Femur (tissue), 1 donor: ENCODE data around the gene ZNF648.
"Not testable (repeated sequence)": the region's sequence is repeated elsewhere in the genome, so short reads cannot be mapped to it uniquely, and the experiment has no call there.

ENCODE experiments used
- DNase-seq: peaks from one replicate; pipeline ENCODE4 v3.0.0-alpha.2; 2017

ZNF648 gene

DNA sequence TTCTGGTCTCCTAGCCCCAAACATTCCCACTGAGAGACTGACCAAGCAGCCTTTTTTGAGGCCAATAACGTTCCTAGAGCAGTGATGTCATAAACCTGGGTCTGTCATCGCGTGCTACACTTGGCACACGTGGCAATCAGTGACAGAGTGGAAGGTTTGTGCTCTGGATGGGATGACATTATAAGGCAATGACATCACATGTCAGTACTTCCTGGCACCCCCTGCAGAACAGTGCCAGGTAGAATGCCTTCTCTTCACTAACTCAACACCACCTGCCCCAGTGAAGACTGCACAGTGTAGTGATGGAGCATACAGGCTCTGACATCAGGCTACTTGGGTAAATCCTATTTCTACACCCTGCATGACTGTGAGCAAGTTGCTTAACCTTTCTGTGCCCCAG lies 5.4 kb upstream of the ZNF648 start:
- DNase-seq = no peak

DNA sequence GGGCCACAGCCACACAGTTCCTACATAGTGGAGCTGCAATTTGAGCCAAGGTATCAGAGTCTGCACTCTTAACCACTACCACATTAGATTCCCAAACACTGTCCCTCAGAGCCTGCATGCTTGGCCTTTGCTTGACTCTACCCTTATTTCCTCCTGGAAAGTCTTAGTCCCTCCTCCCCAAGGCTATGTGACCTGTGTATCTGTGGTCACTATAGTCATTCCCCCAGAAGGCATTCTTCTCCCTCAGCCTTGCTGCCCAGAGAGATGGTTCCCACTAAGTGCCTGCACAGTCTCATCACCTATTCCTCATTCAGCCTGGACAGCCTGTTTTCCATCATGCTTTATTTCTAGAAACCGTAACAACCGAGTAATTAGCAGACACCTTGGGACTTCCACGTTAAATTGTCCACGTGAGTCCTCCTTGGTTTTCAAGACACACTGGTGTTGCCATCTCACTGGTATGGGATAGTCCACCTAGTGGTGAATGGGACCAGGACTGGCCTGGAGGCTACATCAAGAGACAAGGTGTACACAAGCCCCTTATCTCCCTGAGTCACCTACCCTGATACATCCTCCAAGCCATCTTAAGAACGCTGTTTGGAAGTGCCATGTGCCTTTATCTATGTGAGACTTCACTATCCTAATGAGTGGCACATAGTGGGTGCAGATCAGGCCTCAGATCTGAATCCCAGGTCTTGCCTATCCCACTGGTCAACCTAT lies 3.8 kb upstream of the ZNF648 start:
- DNase-seq = no peak

GRCh38 chr1:182064611-182065010 lies 3.1 kb upstream of the ZNF648 start:
- DNase-seq = no peak

DNA sequence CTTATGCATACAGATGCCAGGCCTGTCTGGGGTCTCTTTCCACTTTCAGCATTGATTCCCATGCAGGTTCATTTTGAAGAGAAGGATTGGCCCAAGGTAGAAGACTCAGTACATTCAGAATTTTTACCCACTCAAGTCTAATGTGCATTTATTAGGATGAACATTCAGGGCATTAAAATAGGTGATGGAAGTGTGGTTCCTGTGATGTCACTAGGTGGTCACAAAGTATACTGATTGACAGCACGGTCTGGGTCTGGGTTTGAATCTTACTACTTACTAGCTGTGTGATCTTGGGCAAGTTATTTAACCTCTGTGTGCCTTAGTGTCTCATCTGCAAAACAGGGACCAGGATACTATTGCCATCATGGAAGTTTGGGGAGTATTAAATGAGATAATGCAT lies 711 bp upstream of the ZNF648 start:
- no peak for DNase-seq

GRCh38 chr1:182060877-182061276 lies 635 bp downstream of the ZNF648 start:
- DNase-seq = no peak

- DNase-seq = no peak
Measured at GRCh38 chr1:182059936-182060335, 1.6 kb downstream of the ZNF648 start.

DNA sequence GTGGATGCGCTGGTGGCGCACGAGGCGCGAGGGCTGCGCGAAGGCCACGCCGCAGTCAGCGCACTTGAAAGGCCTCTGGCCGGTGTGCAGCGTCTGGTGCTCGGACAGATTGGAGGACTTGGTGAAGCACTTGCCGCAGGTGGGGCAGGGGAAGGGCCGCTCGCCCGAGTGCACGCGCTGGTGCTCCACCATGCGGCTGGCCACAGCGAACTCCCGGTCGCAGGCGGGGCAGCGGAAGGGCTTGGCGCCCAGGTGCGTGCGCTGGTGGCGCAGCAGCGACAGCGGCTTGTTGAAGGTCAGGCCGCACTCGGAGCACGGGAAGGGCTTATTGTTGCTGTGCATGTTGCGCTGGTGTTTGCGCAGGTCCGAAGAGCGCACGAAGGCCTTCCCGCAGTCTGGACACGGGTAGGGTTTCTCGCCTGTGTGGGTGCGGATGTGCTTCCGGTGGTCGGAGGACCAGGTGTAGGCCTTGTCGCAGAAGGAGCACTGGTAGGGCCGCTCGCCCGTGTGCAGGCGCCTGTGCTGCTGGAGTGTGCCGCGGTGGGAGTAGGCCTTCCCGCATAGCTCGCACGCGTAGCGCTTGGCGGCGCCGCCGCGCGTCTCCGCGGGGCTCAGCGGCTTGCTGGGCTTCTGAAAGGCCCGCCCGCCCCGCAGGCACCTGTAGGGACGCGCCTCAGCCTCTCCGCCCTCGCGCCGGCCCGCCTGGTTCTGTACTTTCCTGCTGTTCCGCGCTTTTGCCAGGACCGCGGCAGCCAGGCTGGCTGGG lies 4.7 kb downstream of the ZNF648 start:
- no peak for DNase-seq

DNA sequence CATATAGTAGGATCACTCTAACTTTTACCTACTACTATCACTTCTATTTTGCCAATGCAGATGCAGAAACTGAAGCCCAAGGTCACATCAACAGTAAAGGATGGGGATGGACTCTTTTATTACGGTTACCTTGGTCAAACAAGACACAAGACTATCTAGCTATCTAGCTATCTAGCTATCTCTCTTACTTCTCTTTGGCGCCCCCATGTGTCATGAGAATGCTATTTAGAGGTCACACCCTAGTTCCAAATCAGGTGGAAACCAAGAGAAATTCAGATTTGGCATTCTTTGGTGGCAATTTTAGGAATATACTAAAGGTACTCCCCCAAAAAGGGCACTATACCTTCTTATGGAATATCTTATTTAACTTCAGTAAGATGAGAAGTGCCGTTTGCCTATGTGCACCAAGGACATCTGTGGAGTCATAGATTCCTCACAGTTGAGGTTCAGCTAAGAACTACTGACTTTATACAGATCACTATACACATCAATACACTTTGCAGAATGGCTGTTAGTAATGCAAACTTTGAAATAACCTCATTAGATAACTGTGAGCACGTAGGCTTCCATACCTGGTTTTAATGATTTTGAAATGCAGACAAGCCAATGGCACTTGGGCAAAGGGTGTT lies 6.7 kb downstream of the ZNF648 start:
- no peak for DNase-seq

DNA sequence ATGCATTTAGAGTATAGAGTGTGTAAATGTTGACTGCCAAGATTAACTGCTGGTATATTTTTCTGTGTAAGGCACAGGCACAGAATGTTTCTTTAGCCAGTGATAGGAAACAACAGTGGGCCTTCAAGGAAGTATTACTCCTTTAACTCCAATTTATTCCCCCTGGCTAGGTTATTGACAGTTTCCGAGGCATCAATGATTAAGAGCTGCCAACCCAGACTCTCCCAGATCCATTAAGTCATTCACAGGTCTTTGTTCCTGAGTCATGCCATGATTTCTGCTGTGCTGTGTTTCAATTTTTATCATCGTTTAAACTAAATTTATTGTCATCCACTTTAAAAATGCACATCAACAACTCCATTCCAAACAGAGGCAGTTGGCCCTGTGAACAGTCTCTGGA lies 9.2 kb downstream of the ZNF648 start:
- DNase-seq = no peak

- no peak for DNase-seq
Measured at GRCh38 chr1:182051938-182052337, 9.6 kb downstream of the ZNF648 start.

GRCh38 chr1:182050481-182051448 lies 10.7 kb downstream of the ZNF648 start:
- DNase-seq = no peak

GRCh38 chr1:182048562-182048961 lies 12.9 kb downstream of the ZNF648 start:
- no peak for DNase-seq

- DNase-seq = no peak
Measured at GRCh38 chr1:182046763-182047162, 14.7 kb downstream of the ZNF648 start.

DNA sequence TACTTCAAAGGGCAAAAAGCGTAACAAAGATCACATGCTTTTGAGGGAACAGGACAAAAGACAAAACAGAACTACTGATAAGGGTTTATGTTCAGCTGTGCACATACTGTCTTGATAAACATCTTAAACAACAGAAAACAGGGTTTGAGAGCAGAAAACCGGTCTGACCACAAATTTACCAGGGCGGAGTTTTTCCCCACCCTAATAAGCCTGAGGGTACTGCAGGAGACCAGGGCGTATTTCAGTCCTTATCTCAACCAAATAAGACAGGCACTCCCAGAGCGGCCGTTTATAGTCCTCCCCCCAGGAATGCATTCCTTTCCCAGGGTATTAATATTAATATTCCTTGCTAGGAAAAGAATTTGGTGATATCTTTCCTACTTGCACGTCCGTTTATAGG lies 16.0 kb downstream of the ZNF648 start:
- not testable (repeated sequence) for DNase-seq

- DNase-seq = no peak
Measured at GRCh38 chr1:182041615-182042014, 19.9 kb downstream of the ZNF648 start.

GRCh38 chr1:182038220-182038619 lies 23.3 kb downstream of the ZNF648 start:
- DNase-seq = no peak

- no peak for DNase-seq
Measured at GRCh38 chr1:182035097-182035770, 26.3 kb downstream of the ZNF648 start.

DNA sequence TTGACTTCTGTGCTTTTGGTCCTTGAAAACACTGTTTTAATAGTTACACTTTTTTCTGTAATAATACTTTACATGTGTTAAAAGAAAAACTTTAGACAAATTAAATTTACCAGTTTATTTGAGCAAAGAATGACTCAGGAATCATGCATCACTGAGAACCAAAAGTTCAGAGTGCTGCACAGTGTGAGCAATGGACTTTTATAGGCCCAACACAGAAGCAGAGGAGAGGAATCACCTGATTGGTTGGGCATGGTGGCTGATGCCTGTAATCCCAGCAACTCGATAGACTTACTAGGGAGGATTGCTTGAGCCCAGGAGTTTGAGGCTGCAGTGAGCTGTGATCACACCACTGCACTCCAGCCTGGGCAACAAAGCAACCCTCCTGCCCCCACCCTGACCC lies 29.3 kb downstream of the ZNF648 start:
- no peak for DNase-seq

- peak; percentile 98 for DNase-seq
Measured at GRCh38 chr1:182029379-182030331, 31.9 kb downstream of the ZNF648 start.

GRCh38 chr1:182029002-182029378 lies 32.5 kb downstream of the ZNF648 start:
- no peak for DNase-seq

DNA sequence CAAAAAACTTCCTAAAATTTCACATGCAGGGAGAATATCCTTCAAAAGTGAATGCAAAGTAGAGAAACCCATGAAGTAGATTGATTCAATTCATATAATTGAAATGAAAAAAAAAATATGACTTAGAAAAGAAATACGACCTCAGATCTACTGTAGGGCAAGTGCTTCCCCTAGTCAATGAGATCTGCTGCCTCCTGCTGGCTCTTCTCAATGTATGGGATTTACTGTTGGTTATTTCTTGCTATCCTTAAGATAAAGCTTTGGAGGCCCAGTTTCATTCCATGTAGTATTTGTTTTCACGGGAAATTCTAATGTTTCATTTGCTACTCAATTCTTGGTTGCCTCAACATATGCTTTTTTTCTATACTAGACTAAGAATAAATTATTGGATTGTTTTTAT lies 46.2 kb downstream of the ZNF648 start:
- DNase-seq = no peak
